Measurements from ENCODE around the gene PECR.

GRCh38 chr2:216051350-216051749 is 30.3 kb downstream of the PECR start:
- no peak for TF ChIP-seq CTCF (IDR thresholded peaks at IDR 0.05)
- TF ChIP-seq POLR2A (IDR thresholded peaks at IDR 0.05), result no peak

Data from uterus (tissue), 2 donors.